Endometrial microvascular endothelial cells (primary cell): ENCODE measurements around the gene IRF5. TPM values are rescaled to one million over a fixed set of nuclear protein-coding genes. Genes with fewer than 3 reads are reported as not detected.

Source experiments
- in situ Hi-C: cut with HindIII; loops from 2 replicates; pipeline ENCODE4 v1.10.0; 2017; ENCODE audit warnings: low sequenced_read_pairs, low pct_unique_long_range_greater_than_20kb; ENCODE audit errors: inconsistent ontology term
- total RNA-seq: library from RNA; depleted of rRNA; stranded (reverse); fragments of >200 nt; gene quantifications from one replicate; pipeline ENCODE4 v1.2.3, GENCODE V29; 2015; ENCODE audit errors: inconsistent ontology term

The IRF5 gene
- 1.9 TPM for total RNA-seq

GRCh38 chr7:128937647-128938543 lies at the start of gene IRF5:
TSS of gene IRF5 (plus strand) at chr7:128937927. CDS start at chr7:128942082, 4,155 bp downstream.
- in situ Hi-C loops, result no loop called here

GRCh38 chr7:128888039-128888755 lies 49.5 kb upstream of the IRF5 start:
- in situ Hi-C loops, result no loop called here

GRCh38 chr7:128888756-128889095 lies 49.0 kb upstream of the IRF5 start:
- in situ Hi-C loops, result no loop called here

- in situ Hi-C loops, result no loop called here
Observed at GRCh38 chr7:128889121-128889520, 48.6 kb upstream of the IRF5 start.

- in situ Hi-C loops, result no loop called here
Observed at GRCh38 chr7:128890306-128891109, 47.2 kb upstream of the IRF5 start.

- in situ Hi-C loops, result no loop called here
Observed at GRCh38 chr7:128891110-128891941, 46.4 kb upstream of the IRF5 start.

- in situ Hi-C loops, result no loop called here
Observed at GRCh38 chr7:128891942-128892269, 45.8 kb upstream of the IRF5 start.

GRCh38 chr7:128892521-128893250 lies 45.0 kb upstream of the IRF5 start:
- in situ Hi-C loops, result no loop called here

GRCh38 chr7:128893251-128894100 lies 44.3 kb upstream of the IRF5 start:
- in situ Hi-C loops, result no loop called here

- in situ Hi-C loops, result no loop called here
Observed at GRCh38 chr7:128894101-128894440, 43.7 kb upstream of the IRF5 start.

- in situ Hi-C loops, result no loop called here
Observed at GRCh38 chr7:128895320-128895719, 42.4 kb upstream of the IRF5 start.

- in situ Hi-C loops, result no loop called here
Observed at GRCh38 chr7:128899392-128899791, 38.3 kb upstream of the IRF5 start.

- in situ Hi-C loops, result no loop called here
Observed at GRCh38 chr7:128900237-128900636, 37.5 kb upstream of the IRF5 start.

GRCh38 chr7:128902761-128903585 lies 34.8 kb upstream of the IRF5 start:
- in situ Hi-C loops, result no loop called here

- in situ Hi-C loops, result no loop called here
Observed at GRCh38 chr7:128903621-128904361, 33.9 kb upstream of the IRF5 start.
